Measurements from ENCODE around the gene ABCB11.

DNA sequence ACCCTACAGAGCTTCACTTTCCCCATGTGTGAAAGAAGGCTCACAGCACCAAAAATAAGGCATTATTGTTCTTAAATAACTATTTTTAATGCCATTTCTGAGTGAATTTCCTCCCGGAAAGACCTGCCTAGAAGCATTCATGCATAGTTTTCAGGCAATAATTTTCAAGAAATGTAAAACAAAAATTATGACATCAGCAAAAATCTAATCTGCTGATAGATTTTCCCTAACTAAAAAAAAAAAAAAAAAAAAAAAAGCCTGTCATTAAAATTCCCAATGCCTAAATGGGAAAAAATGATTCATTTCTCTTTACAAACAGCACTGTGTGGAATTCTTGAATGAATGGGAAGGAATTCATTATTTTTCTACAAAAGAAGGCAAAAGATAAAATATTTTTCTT, 35.4 kb downstream of the ABCB11 start:
- TF ChIP-seq, protein P1, sequence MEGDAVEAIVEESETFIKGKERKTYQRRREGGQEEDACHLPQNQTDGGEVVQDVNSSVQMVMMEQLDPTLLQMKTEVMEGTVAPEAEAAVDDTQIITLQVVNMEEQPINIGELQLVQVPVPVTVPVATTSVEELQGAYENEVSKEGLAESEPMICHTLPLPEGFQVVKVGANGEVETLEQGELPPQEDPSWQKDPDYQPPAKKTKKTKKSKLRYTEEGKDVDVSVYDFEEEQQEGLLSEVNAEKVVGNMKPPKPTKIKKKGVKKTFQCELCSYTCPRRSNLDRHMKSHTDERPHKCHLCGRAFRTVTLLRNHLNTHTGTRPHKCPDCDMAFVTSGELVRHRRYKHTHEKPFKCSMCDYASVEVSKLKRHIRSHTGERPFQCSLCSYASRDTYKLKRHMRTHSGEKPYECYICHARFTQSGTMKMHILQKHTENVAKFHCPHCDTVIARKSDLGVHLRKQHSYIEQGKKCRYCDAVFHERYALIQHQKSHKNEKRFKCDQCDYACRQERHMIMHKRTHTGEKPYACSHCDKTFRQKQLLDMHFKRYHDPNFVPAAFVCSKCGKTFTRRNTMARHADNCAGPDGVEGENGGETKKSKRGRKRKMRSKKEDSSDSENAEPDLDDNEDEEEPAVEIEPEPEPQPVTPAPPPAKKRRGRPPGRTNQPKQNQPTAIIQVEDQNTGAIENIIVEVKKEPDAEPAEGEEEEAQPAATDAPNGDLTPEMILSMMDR (IDR thresholded peaks at IDR 0.05), result no peak
- TF ChIP-seq POLR2A (IDR thresholded peaks at IDR 0.05), result no peak
